Loucy (cell line): ENCODE measurements around the gene ZNF786.

Experiments
- EZH2phosphoT487 ChIP-seq: fragments of 200-600 bp; IDR thresholded peaks from 2 replicates; pipeline ENCODE4 v1.6.1; 2018; ENCODE audit warnings: antibody characterized with exemption, mild to moderate bottlenecking, moderate library complexity, borderline replicate concordance
- TF ChIP-seq, protein P1 (sequence below): fragments of 200-600 bp; sonication (generic); conservative IDR thresholded peaks from 2 replicates; pipeline ENCODE4 v1.5.1; 2014; ENCODE audit warnings: mild to moderate bottlenecking, antibody characterized with exemption, low read length

DNA sequence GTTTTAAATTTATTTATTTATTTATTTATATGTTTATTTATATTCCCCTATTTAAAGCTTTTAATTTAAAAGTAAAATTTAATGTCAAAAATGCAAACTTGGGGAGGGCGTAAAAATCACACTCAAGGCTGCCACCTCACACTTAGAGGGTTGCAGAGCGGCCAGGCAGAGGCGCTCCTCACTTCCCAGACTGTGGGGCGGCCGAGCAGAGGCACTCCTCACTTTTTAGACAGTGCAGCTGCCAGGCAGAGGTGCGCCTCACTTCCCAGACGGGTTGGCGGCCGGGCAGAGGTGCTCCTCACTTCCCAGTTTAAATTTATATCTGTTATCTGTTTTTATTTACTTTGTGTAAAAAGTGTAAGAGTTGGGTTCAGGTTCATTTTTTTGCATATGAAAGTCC, 45.6 kb upstream of the ZNF786 start:
- TF ChIP-seq, protein P1, sequence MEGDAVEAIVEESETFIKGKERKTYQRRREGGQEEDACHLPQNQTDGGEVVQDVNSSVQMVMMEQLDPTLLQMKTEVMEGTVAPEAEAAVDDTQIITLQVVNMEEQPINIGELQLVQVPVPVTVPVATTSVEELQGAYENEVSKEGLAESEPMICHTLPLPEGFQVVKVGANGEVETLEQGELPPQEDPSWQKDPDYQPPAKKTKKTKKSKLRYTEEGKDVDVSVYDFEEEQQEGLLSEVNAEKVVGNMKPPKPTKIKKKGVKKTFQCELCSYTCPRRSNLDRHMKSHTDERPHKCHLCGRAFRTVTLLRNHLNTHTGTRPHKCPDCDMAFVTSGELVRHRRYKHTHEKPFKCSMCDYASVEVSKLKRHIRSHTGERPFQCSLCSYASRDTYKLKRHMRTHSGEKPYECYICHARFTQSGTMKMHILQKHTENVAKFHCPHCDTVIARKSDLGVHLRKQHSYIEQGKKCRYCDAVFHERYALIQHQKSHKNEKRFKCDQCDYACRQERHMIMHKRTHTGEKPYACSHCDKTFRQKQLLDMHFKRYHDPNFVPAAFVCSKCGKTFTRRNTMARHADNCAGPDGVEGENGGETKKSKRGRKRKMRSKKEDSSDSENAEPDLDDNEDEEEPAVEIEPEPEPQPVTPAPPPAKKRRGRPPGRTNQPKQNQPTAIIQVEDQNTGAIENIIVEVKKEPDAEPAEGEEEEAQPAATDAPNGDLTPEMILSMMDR = no peak
- no peak for TF ChIP-seq EZH2phosphoT487
